ENCODE measurements around the gene FABP6.
"Not testable (repeated sequence)": the region's sequence is repeated elsewhere in the genome, so short reads cannot be mapped to it uniquely, and the experiment has no call there.

FABP6 gene

DNA sequence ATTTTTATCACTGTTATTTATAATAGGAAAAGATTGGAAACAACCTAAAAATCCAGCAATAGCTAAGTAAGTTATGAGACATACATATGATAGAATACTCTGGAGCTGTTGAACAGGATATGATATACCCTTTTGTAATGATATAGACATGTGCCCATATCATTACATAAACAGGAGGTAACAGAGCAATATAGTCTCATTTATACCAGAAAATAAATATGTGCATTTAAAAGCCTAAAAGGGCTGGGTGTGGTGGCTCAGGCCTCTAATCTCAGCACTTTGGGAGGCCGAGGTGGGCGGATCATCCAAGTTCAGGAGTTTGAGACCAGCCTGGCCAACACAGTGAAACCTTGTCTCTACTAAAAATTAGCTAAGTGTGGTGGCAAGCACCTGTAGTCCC is 2.3 kb upstream of the FABP6 start:
- no peak for DNase-seq

- no peak for DNase-seq
Measured at GRCh38 chr5:160230686-160231527, 1.6 kb downstream of the FABP6 start.

- DNase-seq, result no peak
Measured at GRCh38 chr5:160231783-160232342, 2.6 kb downstream of the FABP6 start.

DNA sequence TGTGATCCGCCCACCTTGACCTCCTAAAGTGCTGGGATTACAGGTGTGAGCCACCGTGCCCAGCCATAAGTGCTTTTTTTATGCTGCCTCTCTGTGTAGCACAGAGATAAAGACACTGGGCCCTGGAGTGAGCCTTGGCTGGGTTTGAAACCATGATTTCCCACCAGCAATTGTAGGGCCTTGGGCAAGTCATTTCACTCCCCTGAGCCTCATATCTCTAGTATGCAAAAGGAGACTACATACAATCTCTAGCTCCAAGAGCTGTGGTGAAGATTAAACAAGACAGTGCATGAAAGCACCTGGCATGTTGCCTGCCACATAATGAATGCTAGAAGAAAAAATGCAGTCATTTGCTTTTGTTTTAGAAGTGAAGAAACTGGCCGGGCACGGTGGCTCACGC is 3.9 kb downstream of the FABP6 start:
- DNase-seq, result no peak

GRCh38 chr5:160235731-160236130 is 6.4 kb downstream of the FABP6 start:
- no peak for DNase-seq

DNA sequence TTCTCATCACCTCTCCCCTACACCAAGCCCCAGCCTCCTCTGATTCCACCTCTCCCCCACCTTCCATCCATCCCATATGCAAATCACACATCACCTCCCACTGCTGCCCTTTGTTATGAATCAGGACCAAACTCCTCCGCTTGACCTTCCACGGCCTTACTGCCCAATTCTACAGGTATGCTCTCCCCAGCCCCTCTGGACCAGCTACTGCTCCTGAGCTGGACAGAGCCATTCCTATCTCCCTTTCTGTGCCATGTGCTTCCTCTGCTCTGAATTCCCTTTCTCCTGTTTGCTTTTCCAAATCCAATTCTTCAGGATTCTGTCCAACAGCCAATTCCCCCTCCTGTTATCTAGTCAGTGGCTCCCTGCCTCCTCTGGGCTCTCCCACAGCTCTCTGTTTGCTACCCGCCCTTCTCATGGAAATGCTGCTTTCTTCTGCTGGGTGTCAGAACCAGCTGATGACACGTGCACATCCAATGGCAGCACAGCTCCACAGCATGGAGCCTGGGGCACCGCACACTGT is 8.3 kb downstream of the FABP6 start:
- DNase-seq, result no peak

- DNase-seq, result no peak
Measured at GRCh38 chr5:160240350-160240749, 11.0 kb downstream of the FABP6 start.

DNA sequence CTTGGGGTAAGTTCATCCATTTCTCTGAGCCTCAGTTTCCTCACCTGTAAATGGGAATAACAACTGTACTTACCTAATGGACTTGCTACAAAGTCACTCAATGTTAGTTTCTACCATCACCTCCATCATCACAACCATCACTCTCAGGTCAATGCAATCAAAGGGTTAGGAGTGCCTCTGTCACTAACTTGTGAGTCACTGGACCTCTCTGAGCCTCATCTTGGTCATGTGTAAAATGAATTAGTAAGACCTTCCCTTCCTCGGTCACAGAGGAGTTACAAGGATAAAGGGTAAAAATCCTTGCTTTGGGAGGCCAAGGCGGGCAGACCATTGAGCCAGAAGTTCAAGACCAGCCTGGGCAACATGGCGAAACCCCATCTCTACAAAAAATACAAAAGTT is 12.8 kb downstream of the FABP6 start:
- DNase-seq, result no peak

- DNase-seq, result no peak
Measured at GRCh38 chr5:160245506-160246086, 16.3 kb downstream of the FABP6 start.

DNA sequence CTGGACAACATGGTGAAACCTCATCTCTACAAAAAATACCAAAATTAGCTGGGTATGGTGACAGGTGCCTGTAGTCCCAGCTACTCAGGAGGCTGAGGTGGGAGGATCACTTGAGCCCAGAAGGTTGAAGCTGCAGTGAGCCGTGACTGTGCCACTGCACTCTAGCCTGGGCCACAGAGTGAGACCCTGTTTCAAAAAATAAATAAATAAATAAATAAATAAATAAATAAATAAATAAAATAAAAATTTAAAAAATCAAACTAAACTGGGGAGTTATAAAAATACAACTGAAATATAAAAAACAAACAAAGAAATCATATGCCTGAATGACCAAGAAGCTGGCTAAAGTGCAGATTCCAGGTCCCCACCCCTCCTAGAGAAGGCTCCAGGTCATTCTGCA is 20.3 kb downstream of the FABP6 start:
- DNase-seq, result not testable (repeated sequence)

- no peak for DNase-seq
Measured at GRCh38 chr5:160250226-160250625, 20.9 kb downstream of the FABP6 start.

DNA sequence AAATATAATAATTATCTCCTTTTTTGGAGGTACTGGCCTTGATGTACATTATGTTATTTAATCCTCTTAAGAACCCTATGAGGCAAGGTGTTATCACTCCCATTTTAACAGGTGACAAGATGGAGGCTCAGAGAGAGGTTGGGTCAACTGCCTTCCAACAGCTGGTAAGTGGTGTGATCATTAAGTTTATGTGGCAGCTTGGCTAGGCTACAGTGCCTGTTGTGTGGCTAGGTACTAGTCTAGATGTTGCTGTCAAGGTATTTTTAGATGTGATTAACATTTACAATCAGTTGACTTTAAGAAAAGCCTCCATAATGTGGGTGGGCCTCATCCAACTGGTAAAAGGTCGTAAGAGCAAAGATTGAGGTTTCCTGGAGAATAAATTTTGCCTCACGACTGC is 21.5 kb downstream of the FABP6 start:
- no peak for DNase-seq

DNA sequence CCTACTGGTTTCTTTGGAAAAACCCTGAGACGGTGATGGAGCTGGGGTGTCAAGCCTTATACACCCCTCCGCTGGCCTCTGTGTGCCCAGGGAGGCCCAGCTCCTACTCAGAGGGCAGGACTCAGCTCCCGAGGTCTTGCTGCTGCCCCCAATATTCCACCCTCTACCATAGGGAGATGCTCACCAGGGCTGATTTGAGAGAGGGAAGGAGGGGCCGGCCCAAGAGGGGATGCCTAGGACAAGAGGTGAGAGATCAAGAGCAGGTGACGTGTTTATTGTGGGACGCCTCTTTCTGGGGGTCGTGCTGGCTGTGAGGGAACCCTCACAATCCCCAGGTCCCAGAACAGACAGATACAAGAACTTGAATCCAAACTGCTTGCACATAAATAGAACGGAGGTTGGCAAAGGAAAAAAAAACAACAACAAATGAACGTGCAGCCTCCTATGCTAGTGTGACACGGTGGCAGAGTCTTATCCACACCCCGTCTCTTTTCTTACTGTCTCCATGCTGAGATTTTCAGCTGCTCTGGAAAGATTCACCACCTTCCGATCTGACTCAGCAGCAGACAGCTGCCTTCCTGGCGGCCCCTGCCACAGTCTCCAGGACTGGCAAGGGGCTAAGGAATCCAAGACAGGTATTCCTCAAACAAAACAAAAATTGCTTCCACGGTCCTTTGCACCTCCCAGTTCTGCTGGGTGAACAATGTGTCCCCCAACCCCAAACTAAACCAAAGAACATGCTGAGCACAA is 22.3 kb downstream of the FABP6 start:
- DNase-seq, result no peak

DNA sequence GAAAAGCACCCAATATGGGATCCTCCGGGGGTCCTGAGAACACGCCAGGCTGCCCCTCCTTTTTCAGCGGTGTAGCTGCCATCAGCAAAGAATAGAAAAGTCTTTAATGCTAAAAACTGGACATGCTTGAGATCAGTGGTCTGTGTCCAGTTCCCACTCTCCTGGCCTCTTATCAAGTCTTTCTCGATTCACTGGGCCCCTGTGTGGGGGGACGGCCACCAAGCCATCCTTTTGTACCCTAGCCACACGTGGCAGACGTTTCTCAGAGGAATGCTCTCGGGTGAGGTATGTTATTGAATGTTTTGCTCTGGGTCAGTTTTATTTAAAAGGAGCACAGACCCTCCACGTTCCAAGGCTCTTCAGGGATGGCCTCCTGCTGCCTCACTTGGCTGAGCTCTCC is 23.6 kb downstream of the FABP6 start:
- DNase-seq, result no peak

DNA sequence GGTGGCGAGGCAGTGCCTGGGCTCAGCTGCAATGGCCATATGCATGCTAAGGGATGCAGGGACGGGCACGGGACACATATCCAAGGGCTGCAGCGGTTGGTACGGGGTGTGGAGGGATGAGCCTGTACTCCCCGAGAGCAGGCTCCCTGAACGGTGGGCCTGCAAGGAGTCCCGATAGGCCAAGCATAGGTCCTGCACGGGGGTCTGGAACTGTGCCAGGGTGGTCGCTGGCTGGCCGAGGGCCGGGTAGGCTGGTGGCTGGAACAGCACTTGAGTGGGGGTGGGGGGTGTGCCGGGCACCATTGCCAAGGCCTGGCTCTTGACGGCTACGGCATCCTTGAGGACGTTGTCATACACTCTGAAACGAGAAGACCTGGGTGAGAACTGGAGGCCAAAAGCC is 24.1 kb downstream of the FABP6 start:
- no peak for DNase-seq

- DNase-seq, result no peak
Measured at GRCh38 chr5:160254706-160255105, 25.4 kb downstream of the FABP6 start.

DNA sequence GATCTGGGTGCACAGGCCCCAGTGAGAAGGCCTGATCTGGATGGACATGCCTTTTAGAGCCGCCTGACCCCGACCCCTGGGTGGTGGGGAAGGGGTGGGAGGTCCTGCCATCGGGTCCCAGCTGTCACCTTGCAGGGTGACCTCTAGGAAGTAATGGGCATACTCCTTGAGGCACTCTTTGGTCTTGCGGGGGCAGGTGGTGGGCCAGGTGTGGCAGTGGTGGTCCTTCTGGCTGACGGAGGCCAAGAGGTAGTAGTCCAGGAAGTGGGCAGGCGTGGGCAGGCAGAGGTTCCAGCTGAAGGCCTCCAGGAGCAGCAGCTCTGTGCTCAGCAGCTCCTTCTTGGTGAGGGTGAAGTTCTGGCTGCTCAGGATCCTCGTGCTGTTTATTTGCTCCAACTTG is 30.0 kb downstream of the FABP6 start:
- no peak for DNase-seq

DNA sequence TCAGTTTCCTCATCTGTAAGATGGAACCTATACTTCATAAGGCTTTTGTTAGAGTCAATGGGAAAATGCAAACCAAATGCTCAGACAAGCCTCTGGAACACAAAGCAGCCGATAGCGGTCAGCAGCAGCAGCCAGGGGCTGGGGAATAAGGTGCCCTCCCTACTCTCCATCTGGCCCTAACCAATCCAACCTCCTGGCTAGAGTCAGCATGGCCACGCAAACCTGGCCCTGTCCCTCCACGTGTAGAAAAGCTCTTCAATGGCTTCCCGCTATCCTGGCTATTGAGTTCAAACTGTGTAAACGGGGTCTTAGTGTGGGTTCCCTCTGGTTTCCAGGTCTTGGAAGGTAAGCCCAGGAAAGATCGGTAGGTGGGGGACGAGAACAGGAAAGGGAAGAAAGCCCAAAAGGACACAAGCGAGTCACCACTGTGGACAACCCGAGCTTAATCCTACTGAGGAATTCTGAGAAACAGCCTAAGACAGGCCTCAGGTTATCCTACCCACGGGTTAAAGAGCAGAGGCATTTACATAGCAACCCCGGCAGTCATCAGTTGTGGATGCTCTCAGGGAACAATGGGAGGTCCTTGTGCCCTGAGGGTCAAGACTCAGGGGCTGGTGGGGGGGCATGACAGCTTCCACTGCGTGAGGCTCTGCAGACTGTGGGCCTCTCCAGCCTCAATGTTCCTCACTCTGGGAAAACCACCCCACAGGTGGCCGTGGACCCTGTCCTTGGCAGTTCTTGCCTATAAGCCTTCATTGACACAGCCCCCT is 30.9 kb downstream of the FABP6 start:
- no peak for DNase-seq

DNA sequence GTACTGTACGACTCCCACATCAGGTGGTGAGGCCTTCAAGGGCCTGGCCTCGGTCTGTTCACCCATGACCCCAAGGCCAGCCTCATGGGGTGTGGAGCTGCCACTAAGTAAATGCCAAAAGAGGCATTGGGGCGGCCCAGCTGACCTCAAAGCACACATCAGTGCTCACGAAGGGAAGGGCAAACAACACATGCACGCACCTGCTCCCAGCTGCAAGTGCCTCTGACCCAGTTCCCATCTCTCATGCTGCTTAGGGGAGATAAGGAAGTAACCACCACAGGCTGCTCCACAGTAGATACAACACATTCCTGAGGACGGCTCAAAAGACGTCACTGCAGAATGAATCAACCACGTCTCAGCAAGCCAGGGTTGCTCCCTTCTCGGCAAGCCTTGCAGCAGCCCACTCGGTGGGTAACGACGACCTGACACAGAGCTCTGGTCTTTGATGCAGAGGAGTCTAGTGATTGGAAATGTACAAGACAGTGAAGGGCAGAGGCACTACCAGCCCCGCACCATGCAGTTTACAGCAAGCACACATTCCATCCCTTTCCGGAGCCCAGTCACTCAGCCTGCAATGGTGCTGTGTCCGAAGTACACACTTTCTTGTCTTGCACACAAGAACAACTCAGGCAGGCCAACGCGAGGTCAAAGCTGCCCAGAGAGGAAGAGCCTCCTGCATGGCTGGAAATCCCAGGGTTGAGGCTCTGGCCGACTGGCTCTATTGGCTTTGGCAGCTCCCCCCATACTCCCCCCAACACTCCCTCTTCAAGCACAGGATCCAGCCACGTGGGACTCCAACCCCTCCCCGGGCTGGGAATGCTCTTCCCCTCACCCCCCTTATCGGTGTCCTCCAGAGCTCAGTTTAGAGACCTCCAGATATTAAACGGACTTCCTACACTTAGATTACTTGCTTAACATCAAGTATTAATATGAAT is 31.8 kb downstream of the FABP6 start:
- DNase-seq, result no peak

DNA sequence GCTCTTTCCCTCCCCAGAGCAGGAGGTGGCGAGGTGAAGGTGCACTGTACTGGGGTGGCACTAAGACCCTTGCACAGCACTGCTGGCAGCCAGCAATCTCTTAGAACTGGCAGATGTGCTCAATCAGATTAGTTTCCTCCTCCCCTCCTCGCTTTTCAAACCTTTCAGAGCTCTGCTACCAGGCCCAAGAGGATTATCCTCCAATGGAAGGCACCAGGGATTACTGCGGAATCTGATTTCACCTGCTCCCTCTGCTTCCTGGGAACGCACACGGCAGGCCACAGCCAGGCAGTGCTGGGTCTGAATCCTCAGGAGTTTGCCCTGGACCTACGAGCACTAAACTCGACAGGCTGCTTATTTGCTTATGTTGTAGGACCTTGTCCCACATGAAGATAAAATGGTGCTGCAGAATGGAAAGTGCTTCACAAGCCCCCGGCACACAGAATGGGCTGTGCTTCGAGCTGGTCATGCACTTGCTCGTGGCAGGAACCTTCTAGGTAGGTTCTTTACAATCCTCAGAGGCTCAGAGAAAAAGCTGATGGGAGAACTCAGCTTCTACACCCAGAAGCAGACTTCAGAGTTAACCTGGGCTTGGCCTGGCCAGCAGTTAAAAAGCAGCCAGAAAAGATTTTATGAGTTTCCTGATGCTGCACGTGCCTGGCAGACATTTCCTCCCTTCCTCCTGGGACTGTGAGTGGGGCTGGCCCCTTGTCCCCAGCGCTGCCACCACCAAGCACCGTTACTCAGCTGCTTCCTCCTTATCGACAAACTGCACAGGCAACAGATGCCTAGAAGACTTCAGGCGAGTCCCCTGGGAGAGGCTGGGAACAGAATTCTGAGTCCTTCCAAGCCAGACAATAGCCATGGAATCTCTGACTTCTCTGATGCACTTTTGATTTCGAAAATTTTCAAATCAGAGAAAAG is 33.1 kb downstream of the FABP6 start:
- no peak for DNase-seq

Measured in activated CD8-positive, alpha-beta memory T cell treated with anti-CD3 and anti-CD28 coated beads for 24 hours (primary cell).